EL (cell line): ENCODE measurements around the gene ARGFX.

Experiments
- DNase-seq: peaks from one replicate; pipeline ENCODE4 v3.0.0-alpha.2; 2016

Gene ARGFX

GRCh38 chr3:121601212-121601812, 33.6 kb downstream of the ARGFX start:
- DNase-seq: no peak

- no peak for DNase-seq
Measured at GRCh38 chr3:121604759-121605158, 37.0 kb downstream of the ARGFX start.

GRCh38 chr3:121606106-121606505, 38.4 kb downstream of the ARGFX start:
- DNase-seq: no peak
